H9 (cell line): ENCODE results near the gene FNDC3A. TPM values are rescaled to one million over a fixed set of nuclear protein-coding genes. Genes with fewer than 3 reads are reported as not detected.

ENCODE experiments used
- DNase-seq: peaks from one replicate; pipeline ENCODE4 v3.0.0-alpha.2; 2017
- H2AFZ ChIP-seq: one replicate; pipeline ENCODE4 v1.6.1; 2013; ENCODE audit warnings: mild to moderate bottlenecking, low read length, control low read depth, moderate library complexity
- H2AK5ac ChIP-seq: 2 replicates; pipeline ENCODE4 v1.6.1; 2013; ENCODE audit warnings: low read length, control low read depth, mixed read lengths; ENCODE audit not compliant: insufficient read length
- H2BK120ac ChIP-seq: one replicate; pipeline ENCODE4 v1.6.1; 2013; ENCODE audit warnings: low read depth, mild to moderate bottlenecking, low read length, control low read depth, inconsistent platforms; ENCODE audit not compliant: poor library complexity, severe bottlenecking
- H2BK12ac ChIP-seq: 2 replicates; pipeline ENCODE4 v1.6.1; 2013; ENCODE audit warnings: low read length, control low read depth, mixed read lengths, low read depth; ENCODE audit not compliant: insufficient read length
- H2BK15ac ChIP-seq: 2 replicates; pipeline ENCODE4 v1.6.1; 2013; ENCODE audit warnings: low read depth, low read length, control low read depth
- H2BK20ac ChIP-seq: one replicate; pipeline ENCODE4 v1.6.1; 2013; ENCODE audit warnings: low read depth, mild to moderate bottlenecking, low read length, control low read depth, inconsistent platforms; ENCODE audit not compliant: poor library complexity, severe bottlenecking
- H2BK5ac ChIP-seq: 2 replicates; pipeline ENCODE4 v1.6.1; 2013; ENCODE audit warnings: low read length, control low read depth, mixed read lengths; ENCODE audit not compliant: insufficient read length
- H3K14ac ChIP-seq: 2 replicates; pipeline ENCODE4 v1.6.1; 2013; ENCODE audit warnings: low read length, control low read depth; ENCODE audit not compliant: insufficient read depth
- H3K18ac ChIP-seq: 2 replicates; pipeline ENCODE4 v1.6.1; 2013; ENCODE audit warnings: low read depth, mild to moderate bottlenecking, mixed read lengths, low read length, control low read depth; ENCODE audit not compliant: insufficient read length
- H3K23ac ChIP-seq: 2 replicates; pipeline ENCODE4 v1.6.1; 2013; ENCODE audit warnings: low read length, control low read depth, mixed read lengths, low read depth; ENCODE audit not compliant: insufficient read length
- H3K23me2 ChIP-seq: 2 replicates; pipeline ENCODE4 v1.6.1; 2013; ENCODE audit warnings: low read depth, mild to moderate bottlenecking, mixed read lengths, low read length, control low read depth; ENCODE audit not compliant: insufficient read length, poor library complexity, severe bottlenecking
- H3K27ac ChIP-seq: 2 replicates; pipeline ENCODE4 v1.5.1; 2013; ENCODE audit warnings: low read length, control low read depth, mixed read lengths, low read depth; ENCODE audit not compliant: insufficient read length
- H3K27me3 ChIP-seq: 2 replicates; pipeline ENCODE4 v1.6.1; 2013; ENCODE audit warnings: low read length, control low read depth, inconsistent platforms; ENCODE audit not compliant: insufficient read depth
- H3K4ac ChIP-seq: 2 replicates; pipeline ENCODE4 v1.6.1; 2013; ENCODE audit warnings: low read depth, mild to moderate bottlenecking, control low read depth, inconsistent platforms, low read length, moderate library complexity
- H3K4me1 ChIP-seq: 2 replicates; pipeline ENCODE4 v1.6.1; 2013; ENCODE audit warnings: low read length, control low read depth, inconsistent platforms; ENCODE audit not compliant: insufficient read depth
- H3K4me2 ChIP-seq: 2 replicates; pipeline ENCODE4 v1.6.1; 2013; ENCODE audit warnings: low read length, control low read depth, mixed read lengths; ENCODE audit not compliant: insufficient read length, insufficient read depth
- H3K56ac ChIP-seq: 2 replicates; pipeline ENCODE4 v1.6.1; 2013; ENCODE audit warnings: low read depth, mild to moderate bottlenecking, mixed read lengths, low read length, control low read depth; ENCODE audit not compliant: insufficient read length
- H3K79me1 ChIP-seq: 2 replicates; pipeline ENCODE4 v1.6.1; 2013; ENCODE audit warnings: low read depth, mild to moderate bottlenecking, moderate library complexity, low read length, control low read depth, inconsistent platforms; ENCODE audit not compliant: insufficient read depth, poor library complexity, severe bottlenecking
- H3K79me2 ChIP-seq: 2 replicates; pipeline ENCODE4 v1.6.1; 2013; ENCODE audit warnings: low read length, control low read depth, inconsistent platforms; ENCODE audit not compliant: insufficient read depth
- H3K9ac ChIP-seq: 2 replicates; pipeline ENCODE4 v1.6.1; 2013; ENCODE audit warnings: low read length, control low read depth, mixed read lengths; ENCODE audit not compliant: insufficient read length; ENCODE audit errors: extremely low read depth
- H3K9me3 ChIP-seq: one replicate; pipeline ENCODE4 v1.6.1; 2013; ENCODE audit warnings: low read depth, low read length, inconsistent platforms; ENCODE audit not compliant: control insufficient read depth
- H3T11ph ChIP-seq: one replicate; pipeline ENCODE4 v1.6.1; 2013; ENCODE audit warnings: mild to moderate bottlenecking, low read length, control low read depth, inconsistent platforms
- H4K20me1 ChIP-seq: one replicate; pipeline ENCODE4 v1.6.1; 2013; ENCODE audit not compliant: control insufficient read depth, insufficient read length, insufficient read depth
- H4K5ac ChIP-seq: 2 replicates; pipeline ENCODE4 v1.6.1; 2013; ENCODE audit warnings: low read depth, mild to moderate bottlenecking, mixed read lengths, low read length, control low read depth; ENCODE audit not compliant: insufficient read length
- H4K8ac ChIP-seq: replicated peaks from 2 replicates; pipeline ENCODE4 v1.6.1; 2013; ENCODE audit warnings: low read length, control low read depth, mixed read lengths, low read depth; ENCODE audit not compliant: insufficient read length
- H4K91ac ChIP-seq: 2 replicates; pipeline ENCODE4 v1.6.1; 2013; ENCODE audit warnings: low read depth, mild to moderate bottlenecking, moderate library complexity, mixed read lengths, low read length, control low read depth; ENCODE audit not compliant: insufficient read length
- H3K27ac Mint-ChIP-seq, 3 experiments: 2 replicates in 2 of 3; 3 replicates in 1 of 3; pipeline ENCODE4 v1.8.0; 2020 to 2021; ENCODE audit warnings: mixed read lengths in 3 of 3, mild to moderate bottlenecking in 1 of 3, moderate library complexity in 1 of 3
- H3K27me3 Mint-ChIP-seq: 2 replicates; pipeline ENCODE4 v1.8.0; 2021; ENCODE audit warnings: low read depth, mild to moderate bottlenecking, moderate library complexity, mixed read lengths
- H3K36me3 Mint-ChIP-seq, 3 experiments: 2 replicates in 2 of 3; 3 replicates in 1 of 3; pipeline ENCODE4 v1.8.0; 2020 to 2021; ENCODE audit warnings: low read depth in 3 of 3, mixed read lengths in 3 of 3; ENCODE audit not compliant: insufficient read depth in 1 of 3
- H3K4me1 Mint-ChIP-seq, 2 experiments: 2 replicates each; pipeline ENCODE4 v1.8.0; 2020; ENCODE audit warnings: mixed read lengths in 2 of 2
- H3K4me3 Mint-ChIP-seq, 2 experiments: 2 replicates in 1 of 2; 3 replicates in 1 of 2; pipeline ENCODE4 v1.8.0; 2020 to 2021; ENCODE audit warnings: mild to moderate bottlenecking in 2 of 2, mixed read lengths in 2 of 2, moderate library complexity in 1 of 2
- H3K9me3 Mint-ChIP-seq, 2 experiments: 2 replicates in 1 of 2; 3 replicates in 1 of 2; pipeline ENCODE4 v1.8.0; 2020; ENCODE audit warnings: mild to moderate bottlenecking in 2 of 2, mixed read lengths in 2 of 2, moderate library complexity in 1 of 2
- CTCF ChIP-seq: fragments of 200-600 bp; sonication (generic); conservative IDR thresholded peaks from 3 replicates; pipeline ENCODE4 v1.8.0; 2021; ENCODE audit warnings: antibody characterized with exemption, mild to moderate bottlenecking
- WGBS: extraction: QIAGEN DNeasy Blood & Tissue Kit; methylation state at CpG from one replicate; pipeline ENCODE4 v1.1.7; 2013; ENCODE audit warnings: missing lambda C conversion rate, low lambda C conversion rate, mixed read lengths; ENCODE audit not compliant: insufficient read length; ENCODE audit errors: extremely low coverage; 5-methylcytosine and 5-hydroxymethylcytosine counted together
- total RNA-seq: library from RNA; stranded (reverse); gene quantifications from 2 replicates; pipeline ENCODE4 v1.2.1, GENCODE V29; 2021

Gene FNDC3A
- total RNA-seq, 1 experiment from 2014 or later = 27.4 TPM

- no peak overlapping the region for H3K4ac ChIP-seq
- Mint-ChIP-seq H3K27ac (no peak overlapping the region), H3K27me3 (no peaks in the 10 kb centered on the region; the same call in 1 of the 2 replicates), H3K36me3 (no peaks in the 10 kb centered on the region), H3K4me1 (peaks cover 0 to 6% of the 10 kb centered on the region in 2 experiments; a peak in 1 of 4 replicates), H3K9me3 (no peaks in the 10 kb centered on the region), H3K4me3 (no peak overlapping the region)
- no CpG with 5 or more reads among the region's 2 CpGs for WGBS
- no peaks in the 10 kb centered on the region for H4K20me1 ChIP-seq
- H3K79me1 ChIP-seq = no peaks in the 10 kb centered on the region
- H2BK20ac ChIP-seq = no peak overlapping the region
- no peak overlapping the region for H2BK12ac ChIP-seq
- no peaks in the 10 kb centered on the region for H3K4me1 ChIP-seq
- TF ChIP-seq CTCF = no peak
- no peak overlapping the region for H2AFZ ChIP-seq
- no peaks in the 10 kb centered on the region for H3K9me3 ChIP-seq
- no peak for DNase-seq
- H3K79me2 ChIP-seq = no peaks in the 10 kb centered on the region
- no peak overlapping the region for H2BK15ac ChIP-seq
- H3K56ac ChIP-seq = no peak overlapping the region
- no peak overlapping the region for H4K5ac ChIP-seq
- H3K9ac ChIP-seq = no peak overlapping the region
- H3K23ac ChIP-seq = no peak overlapping the region
- no peaks in the 10 kb centered on the region for H3K23me2 ChIP-seq
- H3K18ac ChIP-seq = no peak overlapping the region
- no peak overlapping the region for H4K8ac ChIP-seq
- no peak overlapping the region for H3T11ph ChIP-seq
- no peak overlapping the region for H3K4me2 ChIP-seq
- H4K91ac ChIP-seq = no peak overlapping the region
- H2BK120ac ChIP-seq = no peak overlapping the region
- H3K14ac ChIP-seq = no peak overlapping the region
- no peak overlapping the region for H3K27ac ChIP-seq
- H2BK5ac ChIP-seq = no peak overlapping the region
- H3K27me3 ChIP-seq = no peaks in the 10 kb centered on the region
- H2AK5ac ChIP-seq = no peak overlapping the region
These were observed 14.3 kb upstream of the FNDC3A start for GRCh38 chr13:48961379-48961778.
